Testis (tissue), 2 donors: ENCODE results near the gene ANKRD11.

Experiments
- POLR2A ChIP-seq: fragments of 450-650 bp; IDR thresholded peaks from one replicate; pipeline ENCODE4 v1.6.1; 2017; ENCODE audit warnings: antibody characterized with exemption, mild to moderate bottlenecking, moderate library complexity
- TF ChIP-seq, protein P1 (sequence below), 3 experiments: fragments of 450-650 bp in 2 of 3; fragments of 200-600 bp in 1 of 3; sonication (generic) in 1 of 3; IDR thresholded peaks; one replicate each; pipeline ENCODE4 v1.5.1; 2016 to 2019; ENCODE audit warnings: antibody characterized with exemption in 3 of 3, mild to moderate bottlenecking in 2 of 3, moderate library complexity in 1 of 3

DNA sequence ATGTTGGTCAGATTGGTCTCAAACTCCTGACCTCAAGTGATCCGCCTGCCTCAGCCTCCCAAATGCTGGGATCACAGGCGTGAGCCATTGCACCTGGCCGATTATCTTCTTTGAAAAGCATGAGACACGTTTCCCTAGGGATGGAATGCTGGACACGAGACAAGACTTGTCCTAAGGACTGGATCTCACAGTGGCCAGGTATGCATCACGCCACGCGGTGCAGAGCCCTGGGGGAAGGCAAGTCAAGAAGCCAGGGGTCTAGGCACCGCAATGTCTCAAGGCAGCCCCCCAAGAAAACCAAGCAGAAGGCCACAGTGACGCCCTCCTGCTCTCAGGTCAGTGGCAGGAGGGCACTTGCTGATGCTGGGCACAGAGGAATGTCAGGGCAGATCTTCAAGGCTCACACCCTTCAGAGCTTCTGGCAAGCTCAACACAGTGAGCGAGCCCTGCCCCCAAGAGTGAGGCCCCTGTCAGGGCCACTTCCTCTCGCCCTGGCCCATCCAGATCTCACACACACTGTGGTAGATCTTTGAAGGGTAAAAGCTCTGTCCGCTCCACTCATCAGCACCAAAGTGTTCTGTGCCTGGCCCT lies 138.2 kb downstream of the ANKRD11 start:
- TF ChIP-seq, protein P1, sequence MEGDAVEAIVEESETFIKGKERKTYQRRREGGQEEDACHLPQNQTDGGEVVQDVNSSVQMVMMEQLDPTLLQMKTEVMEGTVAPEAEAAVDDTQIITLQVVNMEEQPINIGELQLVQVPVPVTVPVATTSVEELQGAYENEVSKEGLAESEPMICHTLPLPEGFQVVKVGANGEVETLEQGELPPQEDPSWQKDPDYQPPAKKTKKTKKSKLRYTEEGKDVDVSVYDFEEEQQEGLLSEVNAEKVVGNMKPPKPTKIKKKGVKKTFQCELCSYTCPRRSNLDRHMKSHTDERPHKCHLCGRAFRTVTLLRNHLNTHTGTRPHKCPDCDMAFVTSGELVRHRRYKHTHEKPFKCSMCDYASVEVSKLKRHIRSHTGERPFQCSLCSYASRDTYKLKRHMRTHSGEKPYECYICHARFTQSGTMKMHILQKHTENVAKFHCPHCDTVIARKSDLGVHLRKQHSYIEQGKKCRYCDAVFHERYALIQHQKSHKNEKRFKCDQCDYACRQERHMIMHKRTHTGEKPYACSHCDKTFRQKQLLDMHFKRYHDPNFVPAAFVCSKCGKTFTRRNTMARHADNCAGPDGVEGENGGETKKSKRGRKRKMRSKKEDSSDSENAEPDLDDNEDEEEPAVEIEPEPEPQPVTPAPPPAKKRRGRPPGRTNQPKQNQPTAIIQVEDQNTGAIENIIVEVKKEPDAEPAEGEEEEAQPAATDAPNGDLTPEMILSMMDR (IDR thresholded peaks at IDR 0.05) = no peak
- TF ChIP-seq POLR2A = no peak
